K562 (cell line): ENCODE measurements around the gene MAP2K7. TPM values are rescaled to one million over a fixed set of nuclear protein-coding genes. Genes with fewer than 3 reads are reported as not detected.
A peak's percentile ranks its signal among the peaks of the same experiment; 100 is the strongest.

ENCODE experiments used
- CREM ChIP-seq: IDR thresholded peaks from 2 replicates; pipeline ENCODE4 v1.6.1; 2014; ENCODE audit warnings: antibody characterized with exemption, low read depth
- EP300 ChIP-seq: IDR thresholded peaks from 2 replicates; pipeline ENCODE4 v1.6.1; 2012; ENCODE audit warnings: low read length, improper control_type of control experiment
- FOXJ3 ChIP-seq: sonication (generic); formaldehyde crosslinking; IDR thresholded peaks from 2 replicates; pipeline ENCODE4 v1.4.0; 2020; ENCODE audit warnings: mild to moderate bottlenecking, missing genetic modification reagents
- FOXK2 ChIP-seq, 2 experiments: fragments of 450-650 bp; IDR thresholded peaks in 1 of 2; conservative IDR thresholded peaks in 1 of 2; 2 replicates each; pipeline ENCODE4 v1.6.1; 2016; ENCODE audit warnings: low read depth in 2 of 2, mild to moderate bottlenecking in 1 of 2
- HEY1 ChIP-seq: fragments of 250-450 bp; sonication (Bioruptor Pico); IDR thresholded peaks from 2 replicates; pipeline ENCODE4 v1.5.0; 2020; ENCODE audit warnings: mild to moderate bottlenecking, moderate library complexity, borderline replicate concordance
- HOXB6 ChIP-seq: fragments of 250-450 bp; sonication (Bioruptor Pico); IDR thresholded peaks from 2 replicates; pipeline ENCODE4 v1.5.1; 2022; ENCODE audit warnings: mild to moderate bottlenecking, borderline replicate concordance
- POLR2AphosphoS2 ChIP-seq: IDR thresholded peaks from 2 replicates; pipeline ENCODE4 v1.6.1; 2012; ENCODE audit warnings: low read length, improper control_type of control experiment
- TAF7 ChIP-seq: fragments of 450-650 bp; IDR thresholded peaks from 2 replicates; pipeline ENCODE4 v1.6.1; 2016; ENCODE audit warnings: missing genetic modification characterization, missing compliant biosample characterization
- TARDBP ChIP-seq: fragments of 450-650 bp; IDR thresholded peaks from 2 replicates; pipeline ENCODE4 v1.6.1; 2016
- TEAD1 ChIP-seq, 2 experiments: fragments of 450-650 bp in 1 of 2; sonication (generic) in 1 of 2; formaldehyde crosslinking; IDR thresholded peaks; 2 replicates each; pipeline versions ENCODE4 v1.4.0 to v1.8.0; 2020 to 2022; ENCODE audit warnings: mild to moderate bottlenecking in 2 of 2, missing genetic modification reagents in 1 of 2
- THAP12 ChIP-seq: fragments of 250-450 bp; sonication (Bioruptor Pico); IDR thresholded peaks from 2 replicates; pipeline ENCODE4 v1.9.0; 2021; ENCODE audit warnings: mild to moderate bottlenecking, inconsistent platforms
- XRCC3 ChIP-seq: fragments of 450-650 bp; IDR thresholded peaks from 2 replicates; pipeline ENCODE4 v1.6.1; 2017; ENCODE audit warnings: mild to moderate bottlenecking, moderate library complexity
- ZBED1 ChIP-seq: IDR thresholded peaks from 2 replicates; pipeline ENCODE4 v1.6.1; 2014
- ZBTB1 ChIP-seq: sonication (generic); formaldehyde crosslinking; IDR thresholded peaks from 2 replicates; pipeline ENCODE4 v1.8.1; 2023; ENCODE audit warnings: missing genetic modification reagents, low read depth, mild to moderate bottlenecking, borderline replicate concordance
- ZNF12 ChIP-seq: sonication (generic); formaldehyde crosslinking; IDR thresholded peaks from 2 replicates; pipeline ENCODE4 v1.4.0; 2020; ENCODE audit warnings: mild to moderate bottlenecking, missing genetic modification reagents
- ZNF592 ChIP-seq: fragments of 450-650 bp; IDR thresholded peaks from 2 replicates; pipeline ENCODE4 v1.6.1; 2017; ENCODE audit warnings: antibody characterized with exemption, mild to moderate bottlenecking
- ZZZ3 ChIP-seq: fragments of 450-650 bp; IDR thresholded peaks from 2 replicates; pipeline ENCODE4 v1.6.1; 2016; ENCODE audit warnings: antibody characterized with exemption, mild to moderate bottlenecking, moderate library complexity
- polyA plus RNA-seq, 8 experiments: library from polyadenylated mRNA; depleted of rRNA in 4 of 8; stranded (reverse) in 5 of 8; unstranded in 3 of 8; fragments of >200 nt; fragmentation: Nextera tagmentation in 2 of 8; fragmentation: Illumina TruSeq in 1 of 8; extraction: Ambion mirVana in 2 of 8; extraction: Trizol in 1 of 8; gene quantifications; 2 replicates each; pipeline versions ENCODE4 v1.2.1 to v1.2.3, GENCODE V29; 2011 to 2014; ENCODE audit warnings: inconsistent platforms in 1 of 8, missing spikeins in 1 of 8
- total RNA-seq, 7 experiments: library from RNA; depleted of rRNA in 6 of 7; stranded (reverse); fragments of >200 nt in 6 of 7; fragmentation: Illumina TruSeq in 2 of 7; extraction: Trizol in 2 of 7; gene quantifications; 2 replicates each; pipeline versions ENCODE4 v1.2.1 to v1.2.3, GENCODE V29; 2011 to 2021; ENCODE audit warnings: low replicate concordance in 1 of 7
- TF ChIP-seq, protein P1 (sequence below): IDR thresholded peaks from 3 replicates; pipeline ENCODE4 v1.6.1; 2011; ENCODE audit warnings: borderline replicate concordance, mild to moderate bottlenecking; ENCODE audit not compliant: insufficient read length, insufficient read depth
- TF ChIP-seq, protein P2 (sequence below): fragments of 450-650 bp; IDR thresholded peaks from 2 replicates; pipeline ENCODE4 v1.6.1; 2018; ENCODE audit warnings: mild to moderate bottlenecking, low read depth; ENCODE audit not compliant: partially characterized antibody

MAP2K7 gene
- total and polyA plus RNA-seq, 9 of the 15 experiments (the other 6 are each of a cell fraction or from before 2014, with no cell fraction given): 0.51 to 45.8 (median 14.1) TPM

DNA sequence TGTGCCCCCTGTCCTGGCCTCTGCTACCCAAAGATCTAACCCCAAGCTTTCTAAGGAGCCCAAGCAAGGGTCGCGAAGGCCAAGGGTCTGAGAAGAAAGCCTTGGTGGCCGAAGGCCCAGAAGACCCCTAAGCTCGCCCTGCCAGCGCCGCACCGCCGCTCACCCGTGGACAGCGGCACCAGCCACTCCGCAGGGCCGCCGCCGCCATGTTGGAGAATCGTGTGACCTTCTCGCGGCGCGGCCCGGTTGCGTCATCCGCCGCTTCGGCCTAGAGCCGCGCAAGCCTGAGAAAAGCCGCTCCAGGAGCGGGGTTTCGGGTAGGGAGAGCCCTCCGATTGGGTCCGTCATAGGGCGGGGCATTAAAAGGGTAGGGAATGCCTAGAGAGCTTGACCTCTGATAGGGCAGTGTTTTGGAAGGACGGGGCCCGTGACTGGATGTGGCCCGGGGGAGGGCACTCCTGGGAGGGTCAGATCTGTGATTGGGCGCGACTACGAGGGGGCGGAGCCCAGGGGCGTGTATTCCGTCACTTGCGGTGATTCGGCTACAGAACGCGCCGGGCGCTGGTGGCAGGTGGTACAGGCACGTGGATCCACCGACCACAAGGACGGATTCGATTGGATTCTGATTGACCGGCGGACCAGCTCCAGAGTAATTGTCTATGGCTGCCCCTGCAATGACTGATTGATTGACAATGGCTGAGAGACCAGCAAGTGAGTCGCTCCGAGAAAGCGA lies 39.9 kb downstream of the MAP2K7 start, which contains the start of gene TIMM44 (continued):
- TF ChIP-seq ZNF592 (no peak), FOXJ3 (no peak), ZZZ3 (no peak), ZBED1 (no peak), HEY1 (CRISPR knock-in tag) (no peak), TEAD1 (CRISPR knock-in tag; IDR thresholded peaks at IDR 0.05) (peak in 1 of 2 experiments; percentile 61; a peak in 1 of 4 replicates), THAP12 (peak; percentile 88), CREM (peak; percentile 97), ZBTB1 (CRISPR knock-in tag) (no peak), TARDBP (no peak; the same call in 1 of the 2 replicates), POLR2AphosphoS2 (peak; percentile 92), EP300 (peak; percentile 2; the same call in 1 of the 2 replicates), HOXB6 (no peak), TAF7 (tag) (peak; percentile 88), FOXK2 (conservative IDR thresholded peaks at IDR 0.05 in 1 of 2, IDR thresholded peaks at IDR 0.05 in 1 of 2; ENCODE audit: low read depth in 2 of 2) (peak; percentile 70 to 73), XRCC3 (no peak), ZNF12 (CRISPR knock-in tag) (0 out of 2 replicates have a peak, but pooled peaks have one; percentile 62)
- TF ChIP-seq, protein P1, sequence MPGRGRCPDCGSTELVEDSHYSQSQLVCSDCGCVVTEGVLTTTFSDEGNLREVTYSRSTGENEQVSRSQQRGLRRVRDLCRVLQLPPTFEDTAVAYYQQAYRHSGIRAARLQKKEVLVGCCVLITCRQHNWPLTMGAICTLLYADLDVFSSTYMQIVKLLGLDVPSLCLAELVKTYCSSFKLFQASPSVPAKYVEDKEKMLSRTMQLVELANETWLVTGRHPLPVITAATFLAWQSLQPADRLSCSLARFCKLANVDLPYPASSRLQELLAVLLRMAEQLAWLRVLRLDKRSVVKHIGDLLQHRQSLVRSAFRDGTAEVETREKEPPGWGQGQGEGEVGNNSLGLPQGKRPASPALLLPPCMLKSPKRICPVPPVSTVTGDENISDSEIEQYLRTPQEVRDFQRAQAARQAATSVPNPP: no peak
- TF ChIP-seq, protein P2, sequence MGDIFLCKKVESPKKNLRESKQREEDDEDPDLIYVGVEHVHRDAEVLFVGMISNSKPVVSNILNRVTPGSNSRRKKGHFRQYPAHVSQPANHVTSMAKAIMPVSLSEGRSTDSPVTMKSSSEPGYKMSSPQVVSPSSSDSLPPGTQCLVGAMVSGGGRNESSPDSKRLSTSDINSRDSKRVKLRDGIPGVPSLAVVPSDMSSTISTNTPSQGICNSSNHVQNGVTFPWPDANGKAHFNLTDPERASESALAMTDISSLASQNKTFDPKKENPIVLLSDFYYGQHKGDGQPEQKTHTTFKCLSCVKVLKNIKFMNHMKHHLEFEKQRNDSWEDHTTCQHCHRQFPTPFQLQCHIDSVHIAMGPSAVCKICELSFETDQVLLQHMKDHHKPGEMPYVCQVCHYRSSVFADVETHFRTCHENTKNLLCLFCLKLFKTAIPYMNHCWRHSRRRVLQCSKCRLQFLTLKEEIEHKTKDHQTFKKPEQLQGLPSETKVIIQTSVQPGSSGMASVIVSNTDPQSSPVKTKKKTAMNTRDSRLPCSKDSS: no peak
